Activated naive CD4-positive, alpha-beta T cell treated with anti-CD3 and anti-CD28 coated beads, Interleukin-2, amount 10 ng/mL, durations not matched to agents 7 days and 5 days (primary cell): ENCODE data around the gene NOL7.

Source experiments
- CTCF ChIA-PET: fragments of 350-600 bp; sonication (Branson Sonifier 250); formaldehyde crosslinking; loops from one replicate; lab custom pipeline; 2021; ENCODE audit warnings: antibody characterized with exemption; lab: Charles Lee
- DNase-seq: peaks from one replicate; pipeline ENCODE4 v3.0.0-alpha.2; 2020
- H3K27ac Mint-ChIP-seq: one replicate; pipeline ENCODE4 v1.8.0; 2021; ENCODE audit warnings: mild to moderate bottlenecking, moderate library complexity, mixed read lengths
- H3K27me3 Mint-ChIP-seq: one replicate; pipeline ENCODE4 v1.8.0; 2021; ENCODE audit warnings: mild to moderate bottlenecking, mixed read lengths
- H3K36me3 Mint-ChIP-seq: one replicate; pipeline ENCODE4 v1.8.0; 2021; ENCODE audit warnings: mixed read lengths
- H3K4me1 Mint-ChIP-seq: one replicate; pipeline ENCODE4 v1.8.0; 2021; ENCODE audit warnings: mixed read lengths
- H3K4me3 Mint-ChIP-seq: one replicate; pipeline ENCODE4 v1.8.0; 2021; ENCODE audit warnings: mild to moderate bottlenecking, moderate library complexity, mixed read lengths
- H3K9me3 Mint-ChIP-seq: one replicate; pipeline ENCODE4 v1.8.0; 2021; ENCODE audit warnings: mixed read lengths

NOL7 gene

DNA sequence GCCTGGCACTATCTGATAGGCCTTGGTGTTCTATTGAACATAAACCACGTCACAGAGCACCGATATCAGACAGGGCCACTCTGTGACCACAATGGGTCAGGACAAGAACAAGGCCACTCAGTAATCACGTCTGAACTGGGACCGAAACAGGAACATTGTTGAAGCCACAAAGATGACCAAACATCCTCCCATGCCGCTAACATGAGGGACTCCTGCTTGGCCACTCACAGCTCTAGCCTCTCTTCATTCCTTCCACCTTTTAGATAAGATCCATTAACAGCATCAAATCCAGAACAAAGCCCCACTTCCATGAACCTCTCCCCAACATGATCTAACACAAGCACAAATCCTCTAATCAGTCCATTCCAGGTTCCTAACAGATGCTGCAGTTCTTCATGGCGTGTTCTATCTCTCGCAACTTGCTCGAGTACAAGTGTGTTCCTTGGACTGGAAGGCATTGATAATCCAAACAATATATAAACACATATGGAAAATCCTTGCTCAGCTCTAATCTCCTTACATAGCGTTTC is 33.4 kb upstream of the NOL7 start:
- peaks cover 34% of the 10 kb centered on the region for H3K36me3 Mint-ChIP-seq
- DNase-seq: no peak
- CTCF ChIA-PET: no interaction called here
- H3K27me3 Mint-ChIP-seq: no peaks in the 10 kb centered on the region
- H3K27ac Mint-ChIP-seq: no peak overlapping the region
- H3K4me1 Mint-ChIP-seq: no peaks in the 10 kb centered on the region
- no peaks in the 10 kb centered on the region for H3K9me3 Mint-ChIP-seq
- no peak overlapping the region for H3K4me3 Mint-ChIP-seq

DNA sequence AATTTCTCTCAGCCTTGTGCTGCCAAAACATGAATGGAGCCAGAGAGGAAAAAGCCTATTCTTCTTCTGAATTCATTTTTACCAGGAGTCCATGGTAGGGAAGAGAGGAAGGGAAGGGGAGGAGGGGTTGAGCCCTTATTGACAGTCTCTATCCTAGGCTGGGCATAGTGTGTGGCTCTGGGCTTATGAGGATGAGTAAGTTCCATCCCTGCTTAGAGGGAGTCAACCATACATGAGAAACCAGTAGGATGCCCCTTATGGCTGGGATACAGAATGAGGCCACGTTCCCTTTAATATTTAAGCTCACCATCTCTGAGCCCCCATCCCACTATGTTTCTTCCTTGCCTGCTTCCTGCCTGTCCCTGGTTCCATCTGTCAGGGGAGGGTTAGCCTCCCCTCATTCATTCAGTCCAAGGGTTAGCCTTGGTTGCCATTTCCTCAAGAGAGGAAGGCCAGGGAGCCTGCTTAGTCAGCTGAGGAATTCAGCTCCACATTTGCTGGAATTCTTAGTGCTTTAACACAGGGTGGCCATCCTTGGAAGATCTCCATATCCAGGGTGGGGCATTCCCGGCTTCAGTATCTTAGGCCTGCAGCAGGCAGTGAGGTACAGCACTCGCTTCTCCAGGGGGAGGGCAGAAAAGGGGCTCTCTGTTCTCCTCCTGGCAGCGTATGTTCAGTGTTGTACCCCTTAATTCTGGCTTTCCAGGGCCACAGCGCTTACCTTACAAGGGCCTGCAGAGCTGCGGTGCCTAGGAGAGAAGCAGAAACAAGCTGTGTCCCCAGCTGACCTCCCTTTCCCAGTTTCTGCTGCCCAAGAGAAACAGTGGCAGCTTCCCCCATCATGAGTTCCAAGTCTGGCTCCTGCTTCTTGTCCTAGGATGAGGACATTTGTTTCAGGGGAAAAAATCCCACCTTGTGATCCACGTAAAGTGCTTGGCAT is 28.3 kb upstream of the NOL7 start:
- no peaks in the 10 kb centered on the region for H3K9me3 Mint-ChIP-seq
- H3K4me1 Mint-ChIP-seq: no peaks in the 10 kb centered on the region
- no peak for DNase-seq
- CTCF ChIA-PET: no interaction called here
- peak overlapping the region; percentile 13 for H3K27ac Mint-ChIP-seq
- H3K27me3 Mint-ChIP-seq: no peaks in the 10 kb centered on the region
- H3K36me3 Mint-ChIP-seq: peaks cover 31% of the 10 kb centered on the region
- H3K4me3 Mint-ChIP-seq: no peak overlapping the region

DNA sequence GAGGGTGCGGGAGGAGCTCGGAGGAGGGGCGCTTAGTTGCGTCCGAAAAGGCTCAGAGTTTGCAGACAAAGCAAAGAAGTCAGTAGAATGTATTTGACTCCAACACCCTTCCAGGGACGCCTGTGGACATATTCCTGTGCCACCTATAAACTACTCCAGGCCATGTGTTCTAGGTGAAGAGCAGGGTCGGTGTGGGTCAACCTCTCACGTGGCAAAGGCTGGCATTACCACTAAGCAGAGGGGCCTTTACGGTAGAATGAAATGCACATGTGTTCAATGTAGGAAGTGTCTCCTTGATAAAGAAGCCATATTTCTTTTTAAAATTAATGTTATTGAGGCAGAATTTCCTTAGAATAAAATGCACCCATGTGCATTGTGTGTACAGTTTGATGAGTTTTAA is 25.3 kb upstream of the NOL7 start:
- no peak overlapping the region for H3K4me3 Mint-ChIP-seq
- peaks cover 4% of the 10 kb centered on the region for H3K4me1 Mint-ChIP-seq
- H3K9me3 Mint-ChIP-seq: no peaks in the 10 kb centered on the region
- H3K27me3 Mint-ChIP-seq: no peaks in the 10 kb centered on the region
- CTCF ChIA-PET: interaction anchor here (0.8 kb wide), 1 partner anchor 477 kb away, joined by 3 read pairs; no protein-coding TSS in a partner anchor
- DNase-seq: no peak
- H3K27ac Mint-ChIP-seq: no peak overlapping the region
- peaks cover 20% of the 10 kb centered on the region for H3K36me3 Mint-ChIP-seq

DNA sequence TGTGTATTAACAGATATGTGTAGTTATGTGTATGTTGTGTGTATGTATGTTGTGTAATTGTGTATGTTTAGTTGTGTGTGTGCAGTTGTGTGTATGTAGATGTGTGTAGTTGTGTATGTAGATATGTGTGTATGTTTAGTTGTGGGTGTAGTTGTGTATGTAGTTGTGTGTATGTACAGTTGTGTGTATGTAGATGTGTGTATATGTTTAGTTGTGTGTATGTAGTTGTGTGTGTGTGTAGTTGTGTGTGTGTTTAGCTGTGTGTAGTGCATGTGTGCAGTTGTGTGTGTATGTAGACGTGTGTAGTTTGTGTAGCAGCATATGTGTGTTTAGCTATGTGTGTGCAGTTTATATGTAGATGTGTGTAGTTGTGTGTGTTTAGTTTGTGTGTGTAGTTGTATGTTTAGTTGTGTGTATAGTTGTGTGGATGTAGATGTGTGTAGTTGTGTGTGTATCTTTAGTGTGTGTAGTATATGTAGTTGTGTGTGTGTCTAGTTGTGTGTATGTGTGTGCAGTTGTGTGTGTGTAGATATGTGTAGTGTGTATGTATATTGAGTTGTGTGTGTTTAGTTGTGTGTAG is 24.5 kb upstream of the NOL7 start:
- Mint-ChIP-seq H3K4me3 (no peak overlapping the region), H3K27ac (no peak overlapping the region), H3K4me1 (peaks cover 5% of the 10 kb centered on the region), H3K9me3 (no peaks in the 10 kb centered on the region), H3K36me3 (peaks cover 14% of the 10 kb centered on the region), H3K27me3 (no peaks in the 10 kb centered on the region)
- CTCF ChIA-PET: no interaction called here
- no peak for DNase-seq

DNA sequence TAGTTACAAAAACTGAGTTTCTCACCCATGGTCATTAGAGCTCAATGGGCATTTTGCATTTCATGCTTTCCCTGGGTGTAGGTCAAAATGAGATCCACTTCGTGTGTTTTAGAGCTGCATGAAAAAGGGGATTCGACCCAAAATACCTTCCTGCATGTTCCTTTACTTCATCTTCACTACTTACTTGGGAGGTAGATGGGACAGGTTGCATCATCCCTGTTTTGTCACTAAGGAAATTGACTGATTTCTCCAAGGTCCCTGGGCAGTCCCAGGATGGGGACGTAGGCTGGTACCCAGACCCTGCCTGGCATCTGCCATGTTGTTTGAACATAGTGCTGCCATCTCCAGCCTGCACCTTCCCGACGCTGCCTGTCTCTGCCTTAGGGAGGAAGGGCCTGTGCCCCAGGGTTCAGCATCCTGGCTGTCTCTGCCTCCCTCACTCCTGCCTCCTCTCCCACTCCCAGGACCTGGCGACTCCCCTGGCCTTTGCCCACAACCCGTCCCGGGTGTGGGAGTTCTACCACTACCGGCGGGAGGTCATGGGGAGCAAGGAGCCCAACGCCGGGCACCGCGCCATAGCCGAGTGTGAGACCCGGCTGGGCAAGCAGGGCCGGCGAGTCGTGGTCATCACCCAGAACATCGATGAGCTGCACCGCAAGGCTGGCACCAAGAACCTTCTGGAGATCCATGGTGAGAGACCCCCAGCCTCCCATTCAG is 23.8 kb upstream of the NOL7 start:
- H3K4me3 Mint-ChIP-seq: no peak overlapping the region
- no peaks in the 10 kb centered on the region for H3K9me3 Mint-ChIP-seq
- H3K27ac Mint-ChIP-seq: no peak overlapping the region
- peaks cover 17% of the 10 kb centered on the region for H3K36me3 Mint-ChIP-seq
- no peaks in the 10 kb centered on the region for H3K27me3 Mint-ChIP-seq
- CTCF ChIA-PET: interaction anchor here (1.2 kb wide), 1 partner anchor 16 kb away, joined by 4 read pairs; the partner anchor contains the start of gene SIRT5
- no peak for DNase-seq
- H3K4me1 Mint-ChIP-seq: peaks cover 8% of the 10 kb centered on the region

DNA sequence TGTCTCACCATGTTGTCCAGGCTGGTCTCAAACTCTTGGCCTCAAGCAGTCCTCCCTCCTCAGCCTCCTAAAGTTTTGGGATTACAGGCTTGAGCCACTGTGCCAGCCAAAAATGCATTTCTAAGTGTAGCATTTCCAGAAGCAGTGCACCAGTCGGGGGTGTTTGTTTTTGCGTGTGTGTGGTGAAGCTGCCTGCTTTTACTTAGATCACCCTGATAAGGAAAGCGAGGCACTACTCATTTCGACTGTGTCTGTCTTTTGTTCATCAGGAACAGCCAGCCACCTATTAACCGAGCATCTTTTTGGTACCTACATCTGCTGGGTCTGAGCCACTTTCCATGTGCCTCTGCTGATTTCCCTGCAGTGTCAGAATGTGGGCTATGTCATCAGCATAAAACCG is 22.0 kb upstream of the NOL7 start:
- no peak for DNase-seq
- Mint-ChIP-seq H3K36me3 (peaks cover 19% of the 10 kb centered on the region), H3K27me3 (no peaks in the 10 kb centered on the region), H3K9me3 (no peaks in the 10 kb centered on the region), H3K4me3 (no peak overlapping the region), H3K27ac (no peak overlapping the region), H3K4me1 (peaks cover 8% of the 10 kb centered on the region)
- CTCF ChIA-PET: interaction anchor here (0.6 kb wide), 1 partner anchor 11 kb away, joined by 3 read pairs; no protein-coding TSS in a partner anchor

DNA sequence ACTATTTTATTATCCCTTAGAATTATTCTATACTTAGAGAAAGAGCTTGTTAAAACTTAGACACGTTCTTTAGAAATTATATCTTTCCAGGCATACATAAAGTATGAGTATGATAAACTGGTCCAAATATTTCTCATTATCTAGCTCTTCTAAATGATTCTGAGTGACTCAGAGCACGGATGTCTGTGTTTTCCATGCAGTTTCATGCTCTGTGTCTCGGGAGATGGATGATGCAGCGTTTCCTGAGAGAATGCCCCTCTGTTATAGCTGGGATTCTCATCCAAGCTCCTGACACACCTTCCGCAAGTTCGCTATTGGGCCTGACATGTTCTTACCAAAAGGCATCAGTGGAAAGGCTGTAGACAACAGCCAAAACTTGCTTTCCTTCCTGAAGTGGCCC is 21.4 kb upstream of the NOL7 start:
- no peak for DNase-seq
- CTCF ChIA-PET: interaction anchor here (0.7 kb wide), 1 partner anchor 18 kb away, joined by 3 read pairs; no protein-coding TSS in a partner anchor
- H3K4me1 Mint-ChIP-seq: peaks cover 8% of the 10 kb centered on the region
- no peak overlapping the region for H3K4me3 Mint-ChIP-seq
- H3K36me3 Mint-ChIP-seq: peaks cover 21% of the 10 kb centered on the region
- no peak overlapping the region for H3K27ac Mint-ChIP-seq
- no peaks in the 10 kb centered on the region for H3K27me3 Mint-ChIP-seq
- H3K9me3 Mint-ChIP-seq: no peaks in the 10 kb centered on the region

DNA sequence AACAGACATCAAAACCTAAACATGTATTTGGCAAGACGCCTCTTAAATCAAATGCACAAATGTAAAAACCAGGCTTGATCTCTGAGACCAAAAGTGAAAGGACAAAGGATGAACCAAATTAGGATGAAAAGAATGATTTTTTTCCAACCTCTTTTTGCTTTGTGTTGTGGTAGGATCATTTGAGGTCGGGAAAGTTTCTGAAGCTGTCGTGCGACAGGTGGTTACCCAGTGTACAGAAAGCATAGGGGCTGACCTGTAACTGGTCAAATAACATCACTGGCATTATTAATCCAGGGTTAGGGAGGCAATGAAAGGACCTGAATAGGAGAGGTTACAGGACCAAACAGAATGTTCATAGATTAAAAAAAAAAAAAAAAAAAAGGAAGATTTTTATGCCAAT is 18.1 kb upstream of the NOL7 start:
- H3K27ac Mint-ChIP-seq: no peak overlapping the region
- H3K4me1 Mint-ChIP-seq: peaks cover 8% of the 10 kb centered on the region
- peaks cover 30% of the 10 kb centered on the region for H3K36me3 Mint-ChIP-seq
- no peaks in the 10 kb centered on the region for H3K27me3 Mint-ChIP-seq
- no peaks in the 10 kb centered on the region for H3K9me3 Mint-ChIP-seq
- CTCF ChIA-PET: no interaction called here
- DNase-seq: no peak
- no peak overlapping the region for H3K4me3 Mint-ChIP-seq

DNA sequence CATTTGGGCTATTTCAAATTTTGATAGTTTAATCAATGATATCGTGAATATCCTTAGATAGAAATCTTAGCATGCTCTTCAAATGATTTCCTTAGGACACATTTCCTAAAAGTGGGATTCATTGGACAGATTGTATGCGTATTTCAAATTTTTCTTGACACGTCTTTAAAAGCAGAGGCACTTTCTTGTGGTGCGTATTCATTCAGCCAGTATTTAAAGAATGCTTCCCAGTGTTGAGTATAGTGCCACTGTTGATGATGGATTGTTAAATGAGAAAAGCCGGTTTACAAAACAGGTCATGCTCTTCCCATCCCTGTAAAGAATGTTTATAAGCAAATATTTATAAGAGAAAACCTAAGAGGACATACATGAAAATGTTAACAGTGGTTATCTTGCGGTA is 15.1 kb upstream of the NOL7 start:
- no peaks in the 10 kb centered on the region for H3K9me3 Mint-ChIP-seq
- no peak overlapping the region for H3K4me3 Mint-ChIP-seq
- peaks cover 33% of the 10 kb centered on the region for H3K36me3 Mint-ChIP-seq
- H3K4me1 Mint-ChIP-seq: peaks cover 5% of the 10 kb centered on the region
- CTCF ChIA-PET: no interaction called here
- no peak for DNase-seq
- H3K27ac Mint-ChIP-seq: no peak overlapping the region
- no peaks in the 10 kb centered on the region for H3K27me3 Mint-ChIP-seq

DNA sequence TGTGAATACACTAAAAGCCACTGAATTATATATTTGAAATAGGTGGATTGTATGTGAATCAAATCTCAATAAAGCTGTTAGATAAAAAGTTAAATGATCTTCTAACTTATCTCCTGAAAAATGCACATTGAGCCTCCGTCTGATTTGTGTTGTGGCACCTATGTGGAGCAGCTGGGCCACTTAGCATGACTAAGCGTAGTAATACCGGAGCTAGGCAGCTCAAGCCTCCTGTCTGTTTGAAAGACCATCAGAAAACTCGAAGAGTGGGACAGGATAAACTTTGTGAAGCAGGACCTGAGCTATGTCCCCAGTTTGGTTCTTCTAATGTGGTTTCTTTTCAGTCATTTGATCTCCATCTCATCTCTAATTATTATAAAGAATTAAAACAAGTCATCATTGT is 11.0 kb upstream of the NOL7 start:
- H3K9me3 Mint-ChIP-seq: no peaks in the 10 kb centered on the region
- H3K27ac Mint-ChIP-seq: no peak overlapping the region
- no peaks in the 10 kb centered on the region for H3K27me3 Mint-ChIP-seq
- no peak for DNase-seq
- H3K4me3 Mint-ChIP-seq: no peak overlapping the region
- H3K36me3 Mint-ChIP-seq: peaks cover 16% of the 10 kb centered on the region
- no peaks in the 10 kb centered on the region for H3K4me1 Mint-ChIP-seq
- CTCF ChIA-PET: interaction anchor here (0.9 to 1.2 kb wide), 2 partner anchors 11 to 29 kb away, joined by 3 to 5 read pairs; partner anchors contain the start of gene SIRT5

DNA sequence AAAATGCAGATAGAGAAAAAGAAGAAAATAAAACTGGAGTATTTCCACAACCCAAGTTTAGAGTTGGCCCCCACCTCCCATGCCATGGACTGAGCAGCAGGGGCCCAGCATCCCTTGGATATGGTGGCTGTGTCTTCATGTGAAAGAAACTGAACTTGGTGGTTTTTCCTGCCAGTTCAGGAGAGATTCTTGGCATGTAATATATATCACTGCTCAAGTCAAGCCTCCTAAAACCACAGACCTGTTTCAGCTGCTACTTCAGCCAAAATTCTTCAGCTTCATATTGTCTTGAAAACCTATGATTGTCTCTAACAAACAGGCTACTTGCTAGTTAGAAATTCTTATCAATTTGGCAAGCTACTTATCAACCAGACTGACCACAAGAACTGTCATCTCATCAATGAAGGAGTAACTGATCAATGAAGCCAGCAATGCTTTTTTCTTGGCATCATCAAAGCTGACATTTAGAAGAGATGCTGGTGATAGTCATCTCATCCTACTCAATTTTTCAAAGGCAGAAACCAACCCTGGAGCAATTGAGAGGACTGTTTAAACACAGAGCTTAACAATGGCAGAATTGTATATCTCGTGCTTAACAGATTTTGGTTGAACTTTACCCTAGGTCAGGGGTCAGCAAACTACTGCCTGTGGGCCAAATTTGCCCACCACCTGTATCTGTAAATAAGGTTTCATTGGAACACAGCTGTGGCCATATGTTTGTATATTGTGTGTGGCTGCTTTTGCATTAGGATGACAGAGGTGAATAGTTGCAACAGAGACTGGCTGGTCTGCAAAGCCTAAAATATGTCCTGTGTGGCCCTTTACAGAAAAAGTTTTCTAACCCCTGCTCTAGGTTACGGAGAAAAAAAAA is 10.4 kb upstream of the NOL7 start:
- H3K4me3 Mint-ChIP-seq: no peak overlapping the region
- H3K36me3 Mint-ChIP-seq: peaks cover 14% of the 10 kb centered on the region
- no peaks in the 10 kb centered on the region for H3K4me1 Mint-ChIP-seq
- CTCF ChIA-PET: interaction anchor here (0.9 to 1.2 kb wide), 3 partner anchors 11 to 30 kb away, joined by 3 to 5 read pairs (median 4); partner anchors contain the start of genes NOL7 and SIRT5
- DNase-seq: no peak
- no peak overlapping the region for H3K27ac Mint-ChIP-seq
- no peaks in the 10 kb centered on the region for H3K9me3 Mint-ChIP-seq
- no peaks in the 10 kb centered on the region for H3K27me3 Mint-ChIP-seq

DNA sequence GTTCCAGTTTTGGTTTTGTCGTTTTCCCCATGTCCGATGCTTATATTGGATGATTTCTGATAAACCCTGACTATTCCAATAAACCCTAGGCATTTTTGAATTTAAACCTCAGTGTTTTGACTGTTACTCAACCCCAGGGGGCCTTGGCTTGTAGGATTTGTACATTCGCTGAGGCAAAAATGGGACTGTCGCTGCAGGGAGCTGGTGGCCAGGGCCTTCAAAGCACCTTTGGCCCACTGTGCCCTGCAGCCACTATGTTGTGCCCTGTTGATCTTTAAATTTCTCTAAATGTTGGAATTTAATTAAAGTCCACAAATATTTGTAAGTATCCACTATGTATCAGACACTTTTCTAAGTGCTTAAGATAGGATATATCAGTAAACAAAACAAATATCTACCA is 9.5 kb upstream of the NOL7 start:
- no peak overlapping the region for H3K27ac Mint-ChIP-seq
- no peaks in the 10 kb centered on the region for H3K27me3 Mint-ChIP-seq
- H3K4me1 Mint-ChIP-seq: no peaks in the 10 kb centered on the region
- CTCF ChIA-PET: interaction anchor here (1.0 to 1.1 kb wide), 2 partner anchors 10 to 31 kb away, joined by 4 read pairs; partner anchors contain the start of genes NOL7 and SIRT5
- H3K36me3 Mint-ChIP-seq: peaks cover 14% of the 10 kb centered on the region
- DNase-seq: no peak
- H3K9me3 Mint-ChIP-seq: no peaks in the 10 kb centered on the region
- H3K4me3 Mint-ChIP-seq: no peak overlapping the region

DNA sequence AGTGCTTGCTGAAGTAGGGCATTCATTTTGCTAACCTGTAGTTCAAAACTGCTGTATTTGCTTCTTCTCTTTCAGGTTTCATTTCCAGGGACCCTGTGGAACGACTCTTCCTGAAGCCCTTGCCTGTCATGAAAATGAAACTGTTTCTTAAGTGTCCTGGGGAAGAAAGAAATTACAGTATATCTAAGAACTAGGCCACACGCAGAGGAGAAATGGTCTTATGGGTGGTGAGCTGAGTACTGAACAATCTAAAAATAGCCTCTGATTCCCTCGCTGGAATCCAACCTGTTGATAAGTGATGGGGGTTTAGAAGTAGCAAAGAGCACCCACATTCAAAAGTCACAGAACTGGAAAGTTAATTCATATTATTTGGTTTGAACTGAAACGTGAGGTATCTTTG is 3.4 kb upstream of the NOL7 start:
- Mint-ChIP-seq H3K27me3 (peaks cover 5% of the 10 kb centered on the region), H3K4me3 (no peak overlapping the region), H3K27ac (peak overlapping the region; percentile 53), H3K4me1 (peaks cover 44% of the 10 kb centered on the region), H3K9me3 (no peaks in the 10 kb centered on the region), H3K36me3 (peaks cover 11% of the 10 kb centered on the region)
- DNase-seq: no peak
- CTCF ChIA-PET: interaction anchor here (2.2 to 3.2 kb wide), 2 partner anchors 13 to 37 kb away, joined by 5 to 18 read pairs; partner anchors contain the start of gene SIRT5
